HCT116 (cell line): ENCODE measurements around the gene ALPL. TPM values are rescaled to one million over a fixed set of nuclear protein-coding genes. Genes with fewer than 3 reads are reported as not detected.

Experiments
- ATAC-seq: fragments of 200-7000 bp; cut with Tn5 transposase; 2 replicates; pipeline ENCODE4 v1.9.1; 2020; ENCODE audit warnings: mild to moderate bottlenecking, moderate library complexity
- BruUV-seq: library from RNA; stranded (reverse); fragments of 400-500 nt; replicated peaks from 2 replicates; lab custom pipeline; 2021; lab: Mats Ljungman, UMichigan
- CTCF ChIA-PET: fragments of 300-600 bp; sonication (Branson Sonifier 250); formaldehyde crosslinking; loops from one replicate; lab custom pipeline; 2021; ENCODE audit warnings: antibody characterized with exemption; lab: Charles Lee
- POLR2A ChIA-PET: fragments of 300-600, 350-600 bp; sonication (Branson Sonifier 250); formaldehyde crosslinking; loops from one replicate; lab custom pipeline; 2021; ENCODE audit warnings: antibody characterized with exemption; lab: Charles Lee
- RAD21 ChIA-PET, 2 experiments: fragments of 300-600 bp; sonication (Branson Sonifier 250); formaldehyde crosslinking; loops; one replicate each; lab custom pipeline; 2023; ENCODE audit warnings: low total read pairs in 2 of 2; ENCODE audit not compliant: uncharacterized antibody in 2 of 2, unreplicated experiment in 2 of 2, low non-redundant PET in 1 of 2; lab: Charles Lee
- DNase-seq: peaks from one replicate; pipeline ENCODE4 v3.0.0-alpha.2; 2010; ENCODE audit warnings: low read depth, low spot score
- H2AFZ ChIP-seq: fragments of 200-600 bp; shearing (Covaris generic), sonication (generic); 2 replicates; pipeline ENCODE4 v1.6.1; 2017; ENCODE audit warnings: low read depth, mixed run types, mixed read lengths, antibody characterized with exemption, low read length; ENCODE audit not compliant: poor library complexity, severe bottlenecking
- H3K27ac ChIP-seq: 2 replicates; pipeline ENCODE4 v1.5.1; 2012; ENCODE audit warnings: low read depth, low read length
- H3K27me3 ChIP-seq: fragments of 200-600 bp; sonication (generic); 2 replicates; pipeline ENCODE4 v1.6.1; 2016; ENCODE audit warnings: mixed run types, low read length, mixed read lengths; ENCODE audit not compliant: insufficient read depth
- H3K36me3 ChIP-seq, 2 experiments: fragments of 200-500 bp in 1 of 2; fragments of 200-600 bp in 1 of 2; sonication (Bioruptor generic) in 1 of 2; sonication (generic) in 1 of 2; 2 replicates each; pipeline versions ENCODE4 v1.5.1 to v1.6.1; 2014 to 2016; ENCODE audit warnings: low read length in 2 of 2, inconsistent platforms in 1 of 2, mixed read lengths in 1 of 2, mixed run types in 1 of 2; ENCODE audit not compliant: insufficient read depth in 2 of 2, control insufficient read depth in 1 of 2
- H3K4me1 ChIP-seq, 2 experiments: fragments of 200-600 bp in 1 of 2; sonication (generic) in 1 of 2; 2 replicates each; pipeline versions ENCODE4 v1.5.1 to v1.6.1; 2012 to 2017; ENCODE audit warnings: low read length in 2 of 2, inconsistent platforms in 1 of 2, mild to moderate bottlenecking in 1 of 2, mixed read lengths in 1 of 2, mixed run types in 1 of 2, moderate library complexity in 1 of 2; ENCODE audit not compliant: insufficient read depth in 2 of 2, control insufficient read depth in 1 of 2
- H3K4me2 ChIP-seq: fragments of 200-600 bp; sonication (generic); 2 replicates; pipeline ENCODE4 v1.6.1; 2017; ENCODE audit warnings: mixed run types, low read length, mixed read lengths
- H3K4me3 ChIP-seq, 2 experiments: fragments of 200-600 bp in 1 of 2; sonication (generic) in 1 of 2; replicated peaks in 1 of 2; 2 replicates each; pipeline ENCODE4 v1.5.1; 2011 to 2016; ENCODE audit warnings: low read length in 2 of 2, control low read depth in 1 of 2, low read depth in 1 of 2, mild to moderate bottlenecking in 1 of 2, mixed read lengths in 1 of 2, mixed run types in 1 of 2
- H3K79me2 ChIP-seq: fragments of 200-600 bp; sonication (generic); 2 replicates; pipeline ENCODE4 v1.6.1; 2017; ENCODE audit warnings: mild to moderate bottlenecking, mixed run types, low read length, moderate library complexity, mixed read lengths; ENCODE audit not compliant: insufficient read depth
- H3K9ac ChIP-seq: fragments of 200-600 bp; sonication (generic); 2 replicates; pipeline ENCODE4 v1.6.1; 2016; ENCODE audit warnings: low read length, mixed read lengths
- H3K9me2 ChIP-seq: fragments of 200-600 bp; sonication (generic), shearing (Covaris generic); 2 replicates; pipeline ENCODE4 v1.6.1; 2017; ENCODE audit warnings: mixed run types, mild to moderate bottlenecking, moderate library complexity; ENCODE audit not compliant: insufficient read depth
- H3K9me3 ChIP-seq, 2 experiments: fragments of 200-500 bp in 1 of 2; fragments of 200-600 bp in 1 of 2; sonication (Bioruptor generic) in 1 of 2; sonication (generic) in 1 of 2; 2 replicates each; pipeline ENCODE4 v1.6.1; 2014 to 2017; ENCODE audit warnings: low read length in 2 of 2, mixed read lengths in 2 of 2, inconsistent platforms in 1 of 2, low read depth in 1 of 2, mild to moderate bottlenecking in 1 of 2, mixed run types in 1 of 2, moderate library complexity in 1 of 2; ENCODE audit not compliant: control insufficient read depth in 1 of 2, insufficient read depth in 1 of 2
- H4K20me1 ChIP-seq: fragments of 200-600 bp; sonication (generic), shearing (Covaris generic); 2 replicates; pipeline ENCODE4 v1.6.1; 2017; ENCODE audit warnings: mixed run types, mild to moderate bottlenecking, moderate library complexity; ENCODE audit not compliant: insufficient read depth
- CBX3 ChIP-seq: IDR thresholded peaks from 2 replicates; pipeline ENCODE4 v1.6.1; 2012; ENCODE audit warnings: low read depth
- CEBPB ChIP-seq: IDR thresholded peaks from 2 replicates; pipeline ENCODE4 v1.6.1; 2012; ENCODE audit warnings: low read depth
- EZH2 ChIP-seq: fragments of 200-600 bp; sonication (generic); IDR thresholded peaks from 2 replicates; pipeline ENCODE4 v1.6.1; 2017; ENCODE audit warnings: antibody characterized with exemption, mixed run types
- EZH2phosphoT487 ChIP-seq: fragments of 200-600 bp; IDR thresholded peaks from 2 replicates; pipeline ENCODE4 v1.6.1; 2018; ENCODE audit warnings: antibody characterized with exemption, borderline replicate concordance
- FOSL1 ChIP-seq: IDR thresholded peaks from 2 replicates; pipeline ENCODE4 v1.6.1; 2012; ENCODE audit warnings: low read depth
- POLR2A ChIP-seq: IDR thresholded peaks from 2 replicates; pipeline ENCODE4 v1.7.0; 2011; ENCODE audit warnings: borderline replicate concordance; ENCODE audit not compliant: insufficient read depth, insufficient read length; ENCODE audit errors: extremely low read depth
- POLR2AphosphoS5 ChIP-seq: IDR thresholded peaks from 2 replicates; pipeline ENCODE4 v1.6.1; 2011; ENCODE audit warnings: mild to moderate bottlenecking, low read depth, low read length, moderate library complexity
- RAD21 ChIP-seq: IDR thresholded peaks from 2 replicates; pipeline ENCODE4 v1.6.1; 2012; ENCODE audit warnings: low read depth, mild to moderate bottlenecking
- SIN3A ChIP-seq: IDR thresholded peaks from 2 replicates; pipeline ENCODE4 v1.6.1; 2012; ENCODE audit warnings: low read depth
- SP1 ChIP-seq: IDR thresholded peaks from 2 replicates; pipeline ENCODE4 v1.6.1; 2012; ENCODE audit warnings: low read depth
- SRF ChIP-seq: IDR thresholded peaks from 2 replicates; pipeline ENCODE4 v1.6.1; 2012; ENCODE audit warnings: low read depth
- TCF7L2 ChIP-seq: IDR thresholded peaks from 2 replicates; pipeline ENCODE4 v1.7.0; 2011; ENCODE audit warnings: borderline replicate concordance, inconsistent platforms; ENCODE audit not compliant: insufficient read depth, insufficient read length; ENCODE audit errors: extremely low read depth
- YY1 ChIP-seq: IDR thresholded peaks from 2 replicates; pipeline ENCODE4 v1.6.1; 2011; ENCODE audit warnings: low read length, low read depth, moderate library complexity, mild to moderate bottlenecking; ENCODE audit not compliant: insufficient replicate concordance; ENCODE audit errors: extremely low read depth
- intact Hi-C: fragments of 100-400 bp; cut with micrococcal nuclease; formaldehyde crosslinking; loops from 2 replicates; pipeline ENCODE4 v1.10.0; 2022
- total RNA-seq: library from RNA; stranded (reverse); gene quantifications from one replicate; pipeline ENCODE4 v1.2.1, GENCODE V29; 2021; ENCODE audit not compliant: unreplicated experiment
- TF ChIP-seq, protein P1 (sequence below), 3 experiments: fragments of 200-600 bp in 1 of 3; sonication (generic) in 1 of 3; IDR thresholded peaks in 2 of 3; conservative IDR thresholded peaks in 1 of 3; 2 replicates each; pipeline ENCODE4 v1.5.1; 2012 to 2017; ENCODE audit warnings: low read depth in 2 of 3, low read length in 2 of 3, antibody characterized with exemption in 1 of 3, borderline replicate concordance in 1 of 3, control low read depth in 1 of 3, mild to moderate bottlenecking in 1 of 3, mixed read lengths in 1 of 3, mixed run types in 1 of 3, moderate library complexity in 1 of 3; ENCODE audit not compliant: insufficient read depth in 1 of 3
- TF ChIP-seq, protein P2 (sequence below): IDR thresholded peaks from 2 replicates; pipeline ENCODE4 v1.6.1; 2012; ENCODE audit warnings: low read depth
- TF ChIP-seq, protein P3 (sequence below): IDR thresholded peaks from 2 replicates; pipeline ENCODE4 v1.6.1; 2012

ALPL gene
- total RNA-seq, 1 experiment from 2014 or later, result 0.61 TPM

DNA sequence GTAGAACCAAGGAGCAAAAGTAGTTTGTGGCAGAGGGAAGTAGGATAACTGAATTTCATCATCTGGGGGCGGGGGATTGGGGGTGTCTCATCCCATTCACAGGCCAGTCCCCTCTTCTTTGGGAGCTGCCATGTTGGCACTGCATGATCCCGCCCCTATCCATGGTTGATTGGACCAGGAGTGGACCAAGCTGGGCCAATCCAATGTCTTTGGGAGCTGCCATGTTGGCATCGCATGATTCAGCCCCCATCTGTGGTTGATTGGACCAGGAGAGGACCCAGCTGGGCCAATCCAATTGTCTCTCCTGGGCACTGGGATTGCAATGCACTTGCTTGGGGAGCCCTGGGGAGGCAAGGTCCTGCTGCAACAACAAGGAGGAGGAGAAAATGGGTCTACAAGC is 12.3 kb upstream of the ALPL start:
- DNase-seq (no peak), ATAC-seq (peak; percentile 71; the same call in 1 of the 2 replicates)
- no peaks in the 10 kb centered on the region for H3K79me2 ChIP-seq
- H3K36me3 ChIP-seq, result no peaks in the 10 kb centered on the region
- no peaks in the 10 kb centered on the region for H3K27me3 ChIP-seq
- no peak overlapping the region for H3K9ac ChIP-seq
- H3K27ac ChIP-seq, result no peak overlapping the region
- no peak overlapping the region for H3K4me2 ChIP-seq
- no peaks in the 10 kb centered on the region for H4K20me1 ChIP-seq
- ChIA-PET CTCF (no interaction called here), RAD21 (no interaction called here), POLR2A (no interaction called here)
- no peak overlapping the region for H2AFZ ChIP-seq
- peaks cover 0 to 6% of the 10 kb centered on the region in 2 experiments; a peak in 1 of 4 replicates for H3K9me3 ChIP-seq
- BruUV-seq, result no TSS peak
- no peaks in the 10 kb centered on the region for H3K9me2 ChIP-seq
- intact Hi-C loops, result loop anchor here (10.0 kb wide), 1 partner anchor 122 kb away; no protein-coding TSS in a partner anchor
- peaks cover 0 to 3% of the 10 kb centered on the region in 2 experiments; a peak in 1 of 4 replicates for H3K4me1 ChIP-seq
- TF ChIP-seq POLR2AphosphoS5, result no peak
- no peak for TF ChIP-seq SIN3A
- TF ChIP-seq, protein P1, sequence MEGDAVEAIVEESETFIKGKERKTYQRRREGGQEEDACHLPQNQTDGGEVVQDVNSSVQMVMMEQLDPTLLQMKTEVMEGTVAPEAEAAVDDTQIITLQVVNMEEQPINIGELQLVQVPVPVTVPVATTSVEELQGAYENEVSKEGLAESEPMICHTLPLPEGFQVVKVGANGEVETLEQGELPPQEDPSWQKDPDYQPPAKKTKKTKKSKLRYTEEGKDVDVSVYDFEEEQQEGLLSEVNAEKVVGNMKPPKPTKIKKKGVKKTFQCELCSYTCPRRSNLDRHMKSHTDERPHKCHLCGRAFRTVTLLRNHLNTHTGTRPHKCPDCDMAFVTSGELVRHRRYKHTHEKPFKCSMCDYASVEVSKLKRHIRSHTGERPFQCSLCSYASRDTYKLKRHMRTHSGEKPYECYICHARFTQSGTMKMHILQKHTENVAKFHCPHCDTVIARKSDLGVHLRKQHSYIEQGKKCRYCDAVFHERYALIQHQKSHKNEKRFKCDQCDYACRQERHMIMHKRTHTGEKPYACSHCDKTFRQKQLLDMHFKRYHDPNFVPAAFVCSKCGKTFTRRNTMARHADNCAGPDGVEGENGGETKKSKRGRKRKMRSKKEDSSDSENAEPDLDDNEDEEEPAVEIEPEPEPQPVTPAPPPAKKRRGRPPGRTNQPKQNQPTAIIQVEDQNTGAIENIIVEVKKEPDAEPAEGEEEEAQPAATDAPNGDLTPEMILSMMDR (IDR thresholded peaks at IDR 0.05 in 2 of 3, conservative IDR thresholded peaks at IDR 0.05 in 1 of 3; ENCODE audit: borderline replicate concordance in 1 of 3, insufficient read depth in 1 of 3, low read depth in 2 of 3, low read length in 2 of 3), result no peak
- TF ChIP-seq RAD21, result no peak
- no peak for TF ChIP-seq EZH2
- TF ChIP-seq EZH2phosphoT487, result no peak
- TF ChIP-seq FOSL1, result no peak
- TF ChIP-seq CBX3, result no peak
- TF ChIP-seq SRF, result no peak
- no peak for TF ChIP-seq POLR2A
- TF ChIP-seq CEBPB, result no peak
- TF ChIP-seq, protein P2, sequence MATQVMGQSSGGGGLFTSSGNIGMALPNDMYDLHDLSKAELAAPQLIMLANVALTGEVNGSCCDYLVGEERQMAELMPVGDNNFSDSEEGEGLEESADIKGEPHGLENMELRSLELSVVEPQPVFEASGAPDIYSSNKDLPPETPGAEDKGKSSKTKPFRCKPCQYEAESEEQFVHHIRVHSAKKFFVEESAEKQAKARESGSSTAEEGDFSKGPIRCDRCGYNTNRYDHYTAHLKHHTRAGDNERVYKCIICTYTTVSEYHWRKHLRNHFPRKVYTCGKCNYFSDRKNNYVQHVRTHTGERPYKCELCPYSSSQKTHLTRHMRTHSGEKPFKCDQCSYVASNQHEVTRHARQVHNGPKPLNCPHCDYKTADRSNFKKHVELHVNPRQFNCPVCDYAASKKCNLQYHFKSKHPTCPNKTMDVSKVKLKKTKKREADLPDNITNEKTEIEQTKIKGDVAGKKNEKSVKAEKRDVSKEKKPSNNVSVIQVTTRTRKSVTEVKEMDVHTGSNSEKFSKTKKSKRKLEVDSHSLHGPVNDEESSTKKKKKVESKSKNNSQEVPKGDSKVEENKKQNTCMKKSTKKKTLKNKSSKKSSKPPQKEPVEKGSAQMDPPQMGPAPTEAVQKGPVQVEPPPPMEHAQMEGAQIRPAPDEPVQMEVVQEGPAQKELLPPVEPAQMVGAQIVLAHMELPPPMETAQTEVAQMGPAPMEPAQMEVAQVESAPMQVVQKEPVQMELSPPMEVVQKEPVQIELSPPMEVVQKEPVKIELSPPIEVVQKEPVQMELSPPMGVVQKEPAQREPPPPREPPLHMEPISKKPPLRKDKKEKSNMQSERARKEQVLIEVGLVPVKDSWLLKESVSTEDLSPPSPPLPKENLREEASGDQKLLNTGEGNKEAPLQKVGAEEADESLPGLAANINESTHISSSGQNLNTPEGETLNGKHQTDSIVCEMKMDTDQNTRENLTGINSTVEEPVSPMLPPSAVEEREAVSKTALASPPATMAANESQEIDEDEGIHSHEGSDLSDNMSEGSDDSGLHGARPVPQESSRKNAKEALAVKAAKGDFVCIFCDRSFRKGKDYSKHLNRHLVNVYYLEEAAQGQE, result no peak
- TF ChIP-seq, protein P3, sequence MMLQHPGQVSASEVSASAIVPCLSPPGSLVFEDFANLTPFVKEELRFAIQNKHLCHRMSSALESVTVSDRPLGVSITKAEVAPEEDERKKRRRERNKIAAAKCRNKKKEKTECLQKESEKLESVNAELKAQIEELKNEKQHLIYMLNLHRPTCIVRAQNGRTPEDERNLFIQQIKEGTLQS, result no peak
- TF ChIP-seq YY1, result no peak
- TF ChIP-seq TCF7L2, result no peak
- no peak for TF ChIP-seq SP1
- no peak overlapping the region for H3K4me3 ChIP-seq
